ENCODE measurements around the gene ZNF419. TPM values are rescaled to one million over a fixed set of nuclear protein-coding genes. Genes with fewer than 3 reads are reported as not detected.
"Not testable (repeated sequence)": the region's sequence is repeated elsewhere in the genome, so short reads cannot be mapped to it uniquely, and the experiment has no call there.

Gene ZNF419
- 10 to 100 TPM; 10.2 to 11.1 TPM for total RNA-seq

- DNase-seq (peak; percentile 93 to 94), ATAC-seq (replicated peaks in 1 of 2) (peak; percentile 98 to 99)
- H3K4me3 Mint-ChIP-seq: peak within 1 kb of the TSS; percentile 70 to 75
- H3K9me3 Mint-ChIP-seq: peaks cover 16 to 36% of the 10 kb centered on the region in 2 donors
- H3K4me1 Mint-ChIP-seq (ENCODE audit: low read depth): peaks cover 16% of the 10 kb centered on the region
- peak within 1 kb of the TSS; percentile 52 for H3K27ac Mint-ChIP-seq
- not testable (repeated sequence) for H3K27me3 Mint-ChIP-seq (ENCODE audit: low read depth)
- peaks cover 46 to 48% of the 10 kb centered on the region in 2 donors for H3K36me3 Mint-ChIP-seq (ENCODE audit: insufficient read depth in 2 of 2)
Observed at GRCh38 chr19:57487477-57488298, at the start of gene ZNF419. ZNF419 (plus strand) TSS chr19:57487750; CDS start chr19:57487951, 201 bp downstream.

GRCh38 chr19:57437931-57438330 is 49.6 kb upstream of the ZNF419 start:
- ATAC-seq (replicated peaks in 1 of 2): no peak
- peaks cover 47% of the 10 kb centered on the region for H3K4me1 Mint-ChIP-seq (ENCODE audit: low read depth)
- peaks cover 55 to 64% of the 10 kb centered on the region in 2 donors for H3K36me3 Mint-ChIP-seq (ENCODE audit: insufficient read depth in 2 of 2)
- no peak for DNase-seq
- no peak overlapping the region for H3K4me3 Mint-ChIP-seq
- no peak overlapping the region for H3K27ac Mint-ChIP-seq
- no peaks in the 10 kb centered on the region for H3K27me3 Mint-ChIP-seq (ENCODE audit: low read depth)
- peaks cover 24 to 32% of the 10 kb centered on the region in 2 donors for H3K9me3 Mint-ChIP-seq

- H3K4me1 Mint-ChIP-seq (ENCODE audit: low read depth): peaks cover 47% of the 10 kb centered on the region
- ATAC-seq (replicated peaks in 1 of 2) (no peak), DNase-seq (no peak)
- no peak overlapping the region for H3K27ac Mint-ChIP-seq
- H3K27me3 Mint-ChIP-seq (ENCODE audit: low read depth): no peaks in the 10 kb centered on the region
- no peak overlapping the region for H3K4me3 Mint-ChIP-seq
- peaks cover 26 to 37% of the 10 kb centered on the region in 2 donors for H3K9me3 Mint-ChIP-seq
- peaks cover 62 to 74% of the 10 kb centered on the region in 2 donors for H3K36me3 Mint-ChIP-seq (ENCODE audit: insufficient read depth in 2 of 2)
Observed at GRCh38 chr19:57438925-57439324, 48.6 kb upstream of the ZNF419 start.

GRCh38 chr19:57441979-57442752 is 45.4 kb upstream of the ZNF419 start:
- Mint-ChIP-seq H3K27me3 (ENCODE audit: low read depth) (no peaks in the 10 kb centered on the region), H3K4me3 (no peak overlapping the region), H3K27ac (no peak overlapping the region), H3K9me3 (peaks cover 23 to 43% of the 10 kb centered on the region in 2 donors), H3K4me1 (ENCODE audit: low read depth) (peaks cover 24% of the 10 kb centered on the region), H3K36me3 (ENCODE audit: insufficient read depth in 2 of 2) (peaks cover 63 to 72% of the 10 kb centered on the region in 2 donors)
- ATAC-seq (replicated peaks in 1 of 2): no peak
- DNase-seq: no peak

GRCh38 chr19:57443121-57443696 is 44.3 kb upstream of the ZNF419 start:
- no peak overlapping the region for H3K4me3 Mint-ChIP-seq
- peaks cover 63 to 77% of the 10 kb centered on the region in 2 donors for H3K36me3 Mint-ChIP-seq (ENCODE audit: insufficient read depth in 2 of 2)
- ATAC-seq (replicated peaks in 1 of 2) (no peak), DNase-seq (no peak)
- peaks cover 24% of the 10 kb centered on the region for H3K4me1 Mint-ChIP-seq (ENCODE audit: low read depth)
- H3K9me3 Mint-ChIP-seq: peaks cover 23 to 43% of the 10 kb centered on the region in 2 donors
- no peaks in the 10 kb centered on the region for H3K27me3 Mint-ChIP-seq (ENCODE audit: low read depth)
- H3K27ac Mint-ChIP-seq: no peak overlapping the region

- H3K4me1 Mint-ChIP-seq (ENCODE audit: low read depth): no peaks in the 10 kb centered on the region
- no peaks in the 10 kb centered on the region for H3K27me3 Mint-ChIP-seq (ENCODE audit: low read depth)
- no peak for DNase-seq
- no peak overlapping the region for H3K27ac Mint-ChIP-seq
- no peak overlapping the region for H3K4me3 Mint-ChIP-seq
- no peak for ATAC-seq (replicated peaks in 1 of 2)
- peaks cover 9 to 10% of the 10 kb centered on the region in 2 donors for H3K9me3 Mint-ChIP-seq
- H3K36me3 Mint-ChIP-seq (ENCODE audit: insufficient read depth in 2 of 2): peaks cover 19 to 38% of the 10 kb centered on the region in 2 donors
Observed at GRCh38 chr19:57452307-57452706, 35.2 kb upstream of the ZNF419 start.

GRCh38 chr19:57465680-57466381 is 21.7 kb upstream of the ZNF419 start:
- H3K9me3 Mint-ChIP-seq: peaks cover 14 to 32% of the 10 kb centered on the region in 2 donors
- peak; percentile 61 to 65 for ATAC-seq (replicated peaks in 1 of 2)
- H3K36me3 Mint-ChIP-seq (ENCODE audit: insufficient read depth in 2 of 2): peaks cover 25 to 27% of the 10 kb centered on the region in 2 donors
- no peak overlapping the region for H3K27ac Mint-ChIP-seq
- no peaks in the 10 kb centered on the region for H3K27me3 Mint-ChIP-seq (ENCODE audit: low read depth)
- no peak overlapping the region for H3K4me3 Mint-ChIP-seq
- peak; percentile 29 to 36 for DNase-seq
- no peaks in the 10 kb centered on the region for H3K4me1 Mint-ChIP-seq (ENCODE audit: low read depth)

- Mint-ChIP-seq H3K4me3 (no peak overlapping the region), H3K9me3 (peaks cover 16 to 34% of the 10 kb centered on the region in 2 donors), H3K27ac (no peak overlapping the region), H3K27me3 (ENCODE audit: low read depth) (no peaks in the 10 kb centered on the region), H3K36me3 (ENCODE audit: insufficient read depth in 2 of 2) (peaks cover 24 to 30% of the 10 kb centered on the region in 2 donors), H3K4me1 (ENCODE audit: low read depth) (no peaks in the 10 kb centered on the region)
- DNase-seq (no peak), ATAC-seq (replicated peaks in 1 of 2) (no peak)
Observed at GRCh38 chr19:57466489-57466888, 21.1 kb upstream of the ZNF419 start.

GRCh38 chr19:57473646-57474045 is 13.9 kb upstream of the ZNF419 start:
- Mint-ChIP-seq H3K9me3 (peaks cover 30 to 45% of the 10 kb centered on the region in 2 donors), H3K27ac (no peak overlapping the region), H3K36me3 (ENCODE audit: insufficient read depth in 2 of 2) (peaks cover 56 to 78% of the 10 kb centered on the region in 2 donors)

GRCh38 chr19:57477191-57478008 is 10.2 kb upstream of the ZNF419 start, which contains the start of gene ZNF772:
ZNF772 (minus strand) TSS chr19:57477566; CDS start chr19:57477309, 257 bp downstream.
- peak; percentile 100 for ATAC-seq (replicated peaks in 1 of 2)
- Mint-ChIP-seq H3K36me3 (ENCODE audit: insufficient read depth in 2 of 2) (peaks cover 53 to 57% of the 10 kb centered on the region in 2 donors), H3K9me3 (peaks cover 29 to 36% of the 10 kb centered on the region in 2 donors), H3K4me1 (ENCODE audit: low read depth) (peaks cover 11% of the 10 kb centered on the region), H3K27me3 (ENCODE audit: low read depth) (no peaks in the 10 kb centered on the region), H3K27ac (peak within 1 kb of the TSS; percentile 64), H3K4me3 (peak within 1 kb of the TSS; percentile 88)
- peak; percentile 84 to 92 for DNase-seq

More at GRCh38 chr19:57473646-57474045, 13.9 kb upstream of the ZNF419 start:
- Mint-ChIP-seq H3K27me3 (ENCODE audit: low read depth) (no peaks in the 10 kb centered on the region), H3K4me1 (ENCODE audit: low read depth) (peaks cover 11% of the 10 kb centered on the region), H3K4me3 (no peak overlapping the region)
- ATAC-seq (replicated peaks in 1 of 2) (no peak), DNase-seq (no peak)

- not testable (repeated sequence) for DNase-seq; H3K27me3 Mint-ChIP-seq (ENCODE audit: low read depth)
- Mint-ChIP-seq H3K36me3 (ENCODE audit: insufficient read depth in 2 of 2) (peaks cover 52 to 54% of the 10 kb centered on the region in 2 donors), H3K27ac (peak overlapping the region; percentile 52), H3K4me1 (ENCODE audit: low read depth) (peaks cover 16% of the 10 kb centered on the region), H3K4me3 (peak overlapping the region; percentile 70 to 75), H3K9me3 (peaks cover 17 to 42% of the 10 kb centered on the region in 2 donors)
- ATAC-seq (replicated peaks in 1 of 2): peak in 1 of 2 donors; percentile 4
Observed at GRCh38 chr19:57488299-57488644, 722 bp downstream of the ZNF419 start.

GRCh38 chr19:57499332-57499679 is 11.8 kb downstream of the ZNF419 start:
- Mint-ChIP-seq H3K36me3 (ENCODE audit: insufficient read depth in 2 of 2) (peaks cover 41 to 57% of the 10 kb centered on the region in 2 donors), H3K27ac (peak overlapping the region; percentile 31), H3K4me3 (peak overlapping the region; percentile 48 to 90), H3K9me3 (peaks cover 25 to 33% of the 10 kb centered on the region in 2 donors), H3K4me1 (ENCODE audit: low read depth) (peaks cover 33% of the 10 kb centered on the region)
- DNase-seq; ATAC-seq (replicated peaks in 1 of 2); H3K27me3 Mint-ChIP-seq (ENCODE audit: low read depth): not testable (repeated sequence)
